Raji (cell line): ENCODE measurements around the gene KRT3.

ENCODE experiments used
- POLR2A ChIP-seq: IDR thresholded peaks from 2 replicates; pipeline ENCODE4 v1.6.1; 2011; ENCODE audit warnings: low read depth, low read length, control low read depth; ENCODE audit not compliant: insufficient read depth

The KRT3 gene

DNA sequence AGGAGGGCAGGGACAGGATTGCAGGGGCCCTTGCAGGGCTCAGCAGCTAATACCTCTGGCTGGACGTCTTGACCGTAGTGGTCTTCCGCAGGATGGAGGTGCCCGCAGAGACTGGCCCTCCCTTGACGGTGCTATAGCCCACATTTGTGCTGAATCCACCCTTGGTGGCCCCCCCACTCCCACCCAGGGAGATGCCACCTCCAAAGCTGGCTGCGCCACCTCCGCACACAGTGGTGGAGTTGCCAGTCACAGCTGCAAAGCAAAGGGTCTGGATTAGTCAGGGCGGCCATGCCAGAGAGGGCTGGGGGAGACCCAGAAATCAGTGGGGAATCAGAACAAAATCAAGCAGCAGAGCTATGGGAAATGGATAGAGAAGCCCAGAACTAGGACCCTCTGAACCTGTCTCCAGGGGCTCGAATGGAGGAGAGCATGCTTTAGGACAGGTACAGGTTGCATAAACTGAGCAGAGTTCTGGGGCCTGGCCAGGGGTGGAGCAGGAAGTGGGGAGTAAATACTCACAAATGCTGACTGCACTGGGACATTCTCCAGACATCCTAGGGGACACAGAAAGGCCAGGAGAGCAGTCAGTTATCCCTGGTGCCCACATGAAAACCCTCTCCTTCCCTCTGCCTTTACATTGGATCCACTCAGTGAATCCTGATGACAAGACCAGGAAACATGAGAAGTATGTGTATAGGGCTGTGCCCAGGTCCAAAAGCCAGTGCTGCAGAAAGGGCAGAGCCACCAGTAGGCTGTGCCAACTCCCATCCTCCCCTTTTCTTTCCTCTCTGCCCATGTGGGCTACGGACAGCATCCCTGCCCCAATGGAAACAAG lies 26.1 kb upstream of the KRT3 start:
- no peak for TF ChIP-seq POLR2A

DNA sequence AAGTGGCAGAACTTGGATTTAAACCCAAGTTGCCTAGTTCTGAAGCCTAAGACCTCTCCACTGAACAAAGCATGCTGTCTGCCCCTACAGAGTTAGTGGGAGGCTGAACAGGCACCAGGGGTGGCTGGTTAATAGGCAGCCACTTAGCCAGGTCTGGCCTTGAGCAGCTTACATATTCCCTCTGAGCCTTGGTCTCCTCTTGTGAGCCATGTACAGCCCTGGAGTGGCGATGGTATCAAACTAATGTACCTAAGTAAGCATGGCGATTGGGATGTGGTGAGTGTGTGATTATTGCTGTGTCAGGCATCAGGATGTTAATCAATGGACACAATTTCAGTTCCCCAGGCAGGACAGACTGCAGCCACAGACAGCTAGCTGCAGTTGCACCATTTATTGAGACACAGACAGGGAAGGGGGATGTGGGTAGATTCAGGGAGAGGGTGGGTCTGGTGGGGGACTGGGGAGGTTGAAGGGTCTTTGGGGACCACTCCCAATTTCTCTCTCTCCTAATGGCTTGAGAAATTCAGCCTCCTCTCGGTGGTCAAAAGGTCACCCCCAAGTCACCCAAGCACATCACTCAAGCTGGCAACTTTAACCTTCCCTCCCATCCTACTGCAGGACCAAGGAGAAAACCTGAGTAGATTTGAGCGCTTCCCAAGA lies 25.3 kb upstream of the KRT3 start:
- TF ChIP-seq POLR2A, result no peak

DNA sequence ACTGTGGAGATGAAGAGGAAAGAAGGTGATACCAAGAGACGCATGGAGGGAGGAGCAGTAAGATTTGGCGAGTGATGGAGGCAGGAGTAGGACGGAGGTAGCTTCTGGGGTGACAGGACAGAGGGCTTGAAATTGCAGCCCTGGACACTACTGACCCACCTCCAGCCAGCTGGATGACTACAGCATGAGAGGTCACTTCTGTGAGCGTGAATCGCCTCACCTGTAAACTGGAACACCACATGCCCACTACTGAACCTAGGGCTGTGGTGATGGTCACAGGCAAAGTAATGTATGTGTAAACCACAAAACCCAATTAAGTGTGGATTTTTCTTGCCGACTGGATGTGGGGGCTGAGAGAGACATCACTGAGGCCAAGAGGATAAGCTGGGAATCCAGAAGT lies 24.6 kb upstream of the KRT3 start:
- no peak for TF ChIP-seq POLR2A

DNA sequence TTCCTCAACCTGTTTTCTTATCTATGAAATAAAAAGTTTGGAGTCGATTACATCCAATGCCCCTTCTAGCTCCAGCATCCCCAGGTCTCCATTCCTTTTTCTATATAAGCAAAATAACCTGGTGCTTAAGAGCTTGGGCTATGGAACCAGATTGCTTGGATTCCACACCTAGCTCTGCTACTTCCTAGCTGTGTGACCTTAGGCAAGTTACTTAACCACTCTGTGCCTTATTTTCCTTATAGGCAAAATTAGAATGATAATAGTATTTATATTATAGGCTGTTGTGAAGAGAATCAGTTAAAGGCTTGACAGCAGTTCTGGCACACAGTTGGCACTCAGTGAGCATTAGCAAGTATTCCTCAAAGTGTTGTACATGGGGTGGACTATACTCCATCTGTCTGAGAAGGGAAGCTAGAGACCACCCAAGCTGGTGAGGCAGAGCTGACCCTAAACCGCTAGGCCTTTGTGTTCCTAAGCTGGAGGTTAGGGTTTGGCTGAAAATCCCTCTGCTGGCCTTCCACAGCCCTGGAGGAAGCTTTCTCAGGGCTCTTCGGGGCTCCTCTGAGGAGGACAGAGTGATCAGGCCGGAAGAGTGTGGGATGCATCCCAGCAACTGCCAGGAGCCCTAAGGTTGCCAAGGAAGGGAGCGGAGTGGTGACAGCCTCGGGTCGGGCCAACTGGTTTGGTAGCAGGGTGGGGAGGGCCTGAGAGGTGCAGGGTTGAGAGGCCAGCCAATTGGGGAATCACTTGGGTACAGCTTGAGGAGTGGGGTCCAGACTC lies 24.0 kb upstream of the KRT3 start:
- no peak for TF ChIP-seq POLR2A

DNA sequence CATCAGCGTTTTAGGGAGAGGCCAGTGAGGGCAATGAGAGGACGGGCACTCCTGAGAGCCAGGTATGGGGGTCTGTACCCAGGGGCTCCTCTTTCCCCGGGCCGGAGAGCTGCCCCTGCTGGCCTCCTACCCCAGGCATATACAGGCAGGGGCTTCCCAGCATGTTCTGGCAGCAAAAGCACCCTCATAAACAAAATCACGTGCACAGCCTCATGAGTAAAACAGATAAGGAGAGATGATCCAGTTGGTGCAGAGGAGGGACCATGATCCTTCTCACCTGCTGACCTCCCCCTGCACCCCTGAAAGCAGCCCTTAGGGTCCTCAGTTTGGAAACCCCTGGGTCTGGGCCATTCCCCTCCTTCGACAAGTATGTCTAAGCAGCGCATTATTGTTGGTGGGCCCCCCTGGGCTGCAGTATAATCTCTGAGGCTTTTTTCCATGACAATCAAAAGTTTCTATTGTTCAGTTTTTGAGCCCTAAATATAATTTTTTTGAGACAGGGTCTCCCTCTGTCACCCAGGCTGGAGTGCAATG lies 23.0 kb upstream of the KRT3 start:
- TF ChIP-seq POLR2A, result no peak

DNA sequence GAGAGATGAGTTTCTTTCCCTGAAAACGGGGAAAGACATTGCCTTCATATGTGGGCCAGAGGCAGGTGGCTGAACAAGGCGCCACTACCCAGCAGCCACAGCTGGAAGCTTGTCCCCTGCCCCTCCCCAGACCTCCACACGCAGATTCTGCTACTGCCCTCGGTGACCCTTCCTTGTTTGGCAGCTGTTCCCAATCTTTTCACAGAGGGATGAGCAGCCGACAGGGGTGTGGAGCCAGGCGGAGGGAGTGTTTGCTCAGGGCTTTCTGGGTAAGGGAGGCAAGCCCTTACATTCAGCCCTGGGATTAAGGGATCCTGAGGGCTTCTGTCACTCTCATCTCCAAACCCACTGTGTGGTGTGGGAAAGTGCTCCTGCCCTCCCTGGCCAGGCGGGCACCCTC lies 22.5 kb upstream of the KRT3 start:
- TF ChIP-seq POLR2A, result no peak

DNA sequence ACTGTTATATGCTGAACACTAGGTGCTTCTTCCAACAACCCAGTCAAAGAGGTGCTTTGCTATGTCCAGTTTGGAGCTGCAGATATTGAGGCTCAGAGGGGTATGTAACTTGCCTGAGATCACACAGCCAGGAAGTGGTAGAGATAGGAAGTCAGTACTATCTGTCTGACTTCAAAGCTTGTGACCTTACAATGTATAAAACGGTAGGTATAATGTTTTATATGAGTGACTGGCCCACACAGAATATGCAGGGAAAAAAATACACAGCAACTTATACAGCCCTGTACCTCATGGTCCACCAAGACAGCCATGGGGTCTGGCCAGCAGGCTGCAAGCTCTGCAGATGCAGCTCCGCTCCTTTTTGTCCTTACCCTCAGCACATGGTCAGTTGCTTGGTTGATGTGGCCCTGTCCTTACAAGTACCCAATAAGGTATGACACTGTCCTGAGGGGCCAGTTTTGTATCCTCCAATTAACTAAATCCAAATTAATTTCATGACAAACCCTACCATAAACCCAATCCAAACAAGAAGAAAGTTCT lies 21.9 kb upstream of the KRT3 start:
- no peak for TF ChIP-seq POLR2A

DNA sequence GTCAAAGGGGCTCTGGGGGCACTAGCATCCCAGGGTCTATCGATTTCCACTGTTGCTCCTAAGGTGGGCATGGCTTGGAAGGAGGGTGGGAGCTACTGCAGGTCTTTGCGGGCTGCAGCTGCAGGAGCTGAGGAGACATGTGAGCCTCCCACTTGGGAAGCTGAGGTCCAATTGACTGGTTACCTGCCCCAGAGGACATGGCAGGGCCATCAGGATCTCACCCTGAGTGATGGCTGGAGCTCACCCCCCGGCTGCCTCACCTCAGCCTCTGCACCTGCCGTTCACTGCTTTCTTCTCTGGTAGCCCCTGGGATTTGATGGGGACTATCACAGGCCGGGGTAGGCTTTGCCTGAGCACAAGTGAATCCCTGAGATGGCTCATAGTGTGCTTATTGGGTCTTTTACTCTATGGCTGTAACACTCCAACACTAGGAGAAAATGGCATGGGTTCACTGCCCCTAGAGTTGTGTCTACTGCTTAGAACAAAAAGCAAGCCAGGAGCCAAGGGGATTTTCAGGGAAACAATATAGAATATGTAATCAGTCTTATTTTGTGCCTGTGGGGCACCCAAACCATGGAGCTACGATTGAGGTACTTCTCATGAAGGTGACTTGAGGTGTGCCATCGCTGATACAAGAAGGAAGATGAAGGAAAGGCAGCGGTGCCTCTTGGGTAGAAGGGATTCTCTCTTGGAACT lies 21.2 kb upstream of the KRT3 start:
- TF ChIP-seq POLR2A, result no peak

DNA sequence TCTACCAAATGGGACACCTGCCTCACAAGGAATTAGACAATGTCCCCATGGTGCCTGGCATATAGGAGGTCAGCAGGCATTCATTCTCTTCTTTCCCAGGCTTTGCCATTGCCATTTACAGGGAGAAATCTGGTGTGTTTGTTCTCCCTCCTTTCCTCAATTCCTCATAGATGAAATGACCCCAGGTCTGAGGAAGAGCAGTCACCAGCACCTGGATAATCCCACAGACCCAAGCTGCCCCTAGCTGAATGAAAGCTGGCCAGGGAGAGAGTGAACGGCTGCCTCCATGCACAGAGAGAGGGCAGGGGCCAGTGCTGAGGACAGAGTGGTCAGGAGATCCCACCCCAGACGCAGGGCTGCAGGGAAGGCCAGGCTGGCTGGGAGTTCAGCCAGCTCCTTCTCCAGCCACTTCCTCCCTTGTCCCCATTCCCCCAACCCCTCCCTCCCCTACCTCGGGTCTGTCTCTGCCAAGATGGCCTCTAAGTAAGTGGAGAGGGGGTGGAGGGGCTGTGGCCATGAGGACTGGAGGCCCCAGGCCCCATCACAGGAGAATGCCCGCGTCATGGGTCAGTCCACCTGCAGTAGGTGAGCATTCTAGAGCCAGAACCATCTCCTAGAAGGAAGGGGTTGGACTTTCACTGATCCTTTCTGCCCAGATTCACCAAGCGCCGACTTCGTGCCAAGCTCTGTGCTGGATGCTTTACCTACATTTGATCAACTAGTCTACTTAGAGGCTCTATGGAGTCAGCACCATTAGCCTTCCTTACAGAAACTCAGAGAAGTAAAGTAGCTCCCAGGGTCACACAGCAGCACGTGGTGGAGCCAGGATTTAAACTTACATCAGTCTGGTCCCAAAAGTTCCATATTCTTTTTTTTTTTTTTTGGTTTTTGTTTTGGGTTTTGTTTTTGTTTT lies 20.0 kb upstream of the KRT3 start:
- no peak for TF ChIP-seq POLR2A

DNA sequence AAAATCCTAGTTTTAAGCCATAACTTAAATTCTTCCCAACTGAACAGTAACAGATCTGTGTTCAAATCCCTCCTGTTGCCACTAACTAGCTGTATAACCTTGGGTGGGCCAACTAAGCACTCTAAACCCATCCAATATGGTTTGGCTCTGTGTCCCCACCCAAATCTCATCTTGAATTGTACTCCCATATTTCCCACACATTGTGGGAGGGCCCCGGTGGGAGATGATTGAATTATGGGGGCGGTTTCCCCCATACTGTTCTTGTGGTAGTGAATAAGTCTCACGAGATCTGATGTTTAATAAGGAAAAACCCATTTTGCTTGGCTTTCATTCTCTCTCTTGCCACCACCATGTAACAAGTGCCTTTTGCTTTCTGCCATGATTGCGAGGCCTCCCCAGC lies 19.2 kb upstream of the KRT3 start:
- no peak for TF ChIP-seq POLR2A

DNA sequence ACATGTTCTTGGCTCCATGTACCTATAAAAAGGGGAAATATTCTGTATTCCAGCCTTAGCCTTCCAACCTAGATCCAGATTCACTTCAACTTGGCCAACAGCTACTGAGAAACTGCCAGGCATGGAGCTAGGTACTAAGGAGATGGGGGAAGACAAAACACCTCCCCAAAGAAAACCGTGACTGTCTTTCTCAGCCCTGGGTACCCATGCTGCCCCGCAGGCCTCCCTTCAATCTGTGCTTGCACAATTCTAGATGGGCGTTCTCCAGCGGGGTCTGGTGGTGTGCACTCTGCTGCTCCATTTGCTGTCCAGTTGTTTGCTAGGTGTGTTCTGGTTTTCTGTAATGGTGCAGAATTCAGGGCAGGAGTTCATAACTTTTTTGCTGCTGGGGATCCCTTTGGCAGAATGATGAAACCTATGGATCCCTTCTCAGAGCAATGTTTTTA lies 18.8 kb upstream of the KRT3 start:
- no peak for TF ChIP-seq POLR2A

DNA sequence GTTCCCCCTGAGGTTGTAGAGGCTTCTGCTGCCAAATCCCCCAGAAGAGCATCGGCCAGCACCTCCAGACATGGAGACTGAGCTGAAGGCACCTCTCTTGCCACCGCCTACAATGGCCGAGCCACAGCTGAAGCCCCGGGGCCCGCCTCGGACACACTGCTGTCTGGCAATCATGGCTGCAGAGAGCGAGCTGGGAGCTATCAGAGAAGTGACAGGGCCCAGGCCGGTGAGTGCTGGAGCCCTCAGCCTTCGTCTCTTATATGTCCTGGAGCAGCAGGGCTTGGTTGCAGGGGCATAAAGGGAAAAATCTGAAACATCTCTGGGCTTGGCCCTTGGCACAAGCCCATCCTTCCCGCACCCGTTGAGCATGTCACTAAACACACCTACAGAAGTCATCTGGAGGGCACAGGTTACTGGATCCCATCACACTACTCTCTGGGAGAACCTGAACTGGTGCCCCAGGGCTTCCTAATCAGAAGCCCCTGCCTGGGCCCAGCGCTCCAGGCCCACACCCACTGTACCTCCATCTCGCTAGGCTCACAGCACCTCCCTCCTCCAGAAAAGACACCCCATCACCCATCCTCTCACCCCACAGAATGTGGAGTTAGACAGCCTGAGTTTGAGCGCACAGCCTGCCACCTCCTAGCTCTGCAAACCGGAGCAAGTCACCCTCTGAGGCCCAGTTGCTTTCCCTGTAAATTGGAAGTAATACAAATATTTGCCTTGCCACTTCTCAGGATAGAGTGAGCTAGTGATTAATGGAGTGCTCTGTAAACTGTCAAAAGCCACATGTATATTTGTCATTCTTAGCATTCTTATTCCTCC lies 18.2 kb upstream of the KRT3 start, which contains the start of gene KRT4:
Gene KRT4 (minus strand): TSS at position 232 of the 825 bp plus-strand sequence. CDS start 58 bp downstream, at position 174.
- no peak for TF ChIP-seq POLR2A
